HepG2 (cell line): Measurements from ENCODE around the gene STUB1.

ENCODE experiments used
- EZH2 ChIP-seq: conservative IDR thresholded peaks from 2 replicates; pipeline ENCODE4 v1.6.1; 2012; ENCODE audit warnings: mild to moderate bottlenecking, low read depth, low read length, moderate library complexity
- NR2F2 ChIP-seq: IDR thresholded peaks from 2 replicates; pipeline ENCODE4 v1.6.1; 2012; ENCODE audit warnings: low read depth, inconsistent platforms, borderline replicate concordance
- POLR2A ChIP-seq, 2 experiments: IDR thresholded peaks; 2 replicates each; pipeline ENCODE4 v1.6.1; 2011; ENCODE audit warnings: low read depth in 2 of 2, low read length in 2 of 2, mild to moderate bottlenecking in 1 of 2, moderate library complexity in 1 of 2; ENCODE audit not compliant: insufficient read depth in 1 of 2
- SIN3A ChIP-seq: IDR thresholded peaks from 2 replicates; pipeline ENCODE4 v1.6.1; 2011; ENCODE audit warnings: low read depth, mild to moderate bottlenecking, control low read depth, low read length, borderline replicate concordance
- SMAD3 ChIP-seq: sonication (generic); formaldehyde crosslinking; IDR thresholded peaks from 2 replicates; pipeline ENCODE4 v1.4.0; 2020; ENCODE audit warnings: missing genetic modification reagents
- ZNF33B ChIP-seq: sonication (generic); formaldehyde crosslinking; IDR thresholded peaks from 2 replicates; pipeline ENCODE4 v1.5.1; 2020; ENCODE audit warnings: mild to moderate bottlenecking, missing genetic modification reagents
- TF ChIP-seq, protein P1 (sequence below): sonication (generic); formaldehyde crosslinking; IDR thresholded peaks from 2 replicates; pipeline ENCODE4 v1.5.1; 2020; ENCODE audit warnings: mild to moderate bottlenecking, missing genetic modification reagents, moderate library complexity
- TF ChIP-seq, protein P2 (sequence below): sonication (generic); formaldehyde crosslinking; IDR thresholded peaks from 2 replicates; pipeline ENCODE4 v1.4.0; 2020; ENCODE audit warnings: mild to moderate bottlenecking, low read depth, missing genetic modification reagents
- TF ChIP-seq, protein P3 (sequence below): sonication (generic); formaldehyde crosslinking; IDR thresholded peaks from 2 replicates; pipeline ENCODE4 v1.8.0; 2022; ENCODE audit warnings: low read depth, missing genetic modification reagents

DNA sequence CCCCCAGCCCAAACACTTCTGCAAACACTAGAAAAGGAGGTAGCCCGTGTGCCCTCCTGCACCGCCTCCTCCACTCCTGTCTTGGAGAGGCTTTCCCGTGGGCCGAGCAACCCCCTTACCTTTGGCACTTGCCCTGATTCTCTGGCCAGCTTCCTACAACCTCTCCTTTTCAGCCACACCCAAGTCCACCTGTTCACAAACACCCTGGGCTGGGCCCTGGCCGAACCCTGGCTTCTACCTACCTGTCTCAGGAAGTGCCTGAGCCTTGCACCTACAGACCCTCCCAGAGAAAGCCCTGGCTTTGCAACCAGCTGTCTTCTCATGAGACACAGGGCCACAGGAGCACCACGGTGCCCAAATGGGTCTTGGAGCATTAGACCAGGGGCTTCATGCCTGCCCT is 38.7 kb downstream of the STUB1 start:
- TF ChIP-seq POLR2A (IDR thresholded peaks at IDR 0.05; ENCODE audit: insufficient read depth in 1 of 2, low read depth in 2 of 2, low read length in 2 of 2) (peak in 1 of 2 experiments; percentile 6; a peak in 1 of 4 replicates), NR2F2 (no peak), EZH2 (no peak), SIN3A (no peak), ZNF33B (no peak), SMAD3 (CRISPR knock-in tag) (no peak)
- TF ChIP-seq, protein P1, sequence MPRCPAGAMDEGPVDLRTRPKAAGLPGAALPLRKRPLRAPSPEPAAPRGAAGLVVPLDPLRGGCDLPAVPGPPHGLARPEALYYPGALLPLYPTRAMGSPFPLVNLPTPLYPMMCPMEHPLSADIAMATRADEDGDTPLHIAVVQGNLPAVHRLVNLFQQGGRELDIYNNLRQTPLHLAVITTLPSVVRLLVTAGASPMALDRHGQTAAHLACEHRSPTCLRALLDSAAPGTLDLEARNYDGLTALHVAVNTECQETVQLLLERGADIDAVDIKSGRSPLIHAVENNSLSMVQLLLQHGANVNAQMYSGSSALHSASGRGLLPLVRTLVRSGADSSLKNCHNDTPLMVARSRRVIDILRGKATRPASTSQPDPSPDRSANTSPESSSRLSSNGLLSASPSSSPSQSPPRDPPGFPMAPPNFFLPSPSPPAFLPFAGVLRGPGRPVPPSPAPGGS (CRISPR knock-in tag), result no peak
- TF ChIP-seq, protein P2, sequence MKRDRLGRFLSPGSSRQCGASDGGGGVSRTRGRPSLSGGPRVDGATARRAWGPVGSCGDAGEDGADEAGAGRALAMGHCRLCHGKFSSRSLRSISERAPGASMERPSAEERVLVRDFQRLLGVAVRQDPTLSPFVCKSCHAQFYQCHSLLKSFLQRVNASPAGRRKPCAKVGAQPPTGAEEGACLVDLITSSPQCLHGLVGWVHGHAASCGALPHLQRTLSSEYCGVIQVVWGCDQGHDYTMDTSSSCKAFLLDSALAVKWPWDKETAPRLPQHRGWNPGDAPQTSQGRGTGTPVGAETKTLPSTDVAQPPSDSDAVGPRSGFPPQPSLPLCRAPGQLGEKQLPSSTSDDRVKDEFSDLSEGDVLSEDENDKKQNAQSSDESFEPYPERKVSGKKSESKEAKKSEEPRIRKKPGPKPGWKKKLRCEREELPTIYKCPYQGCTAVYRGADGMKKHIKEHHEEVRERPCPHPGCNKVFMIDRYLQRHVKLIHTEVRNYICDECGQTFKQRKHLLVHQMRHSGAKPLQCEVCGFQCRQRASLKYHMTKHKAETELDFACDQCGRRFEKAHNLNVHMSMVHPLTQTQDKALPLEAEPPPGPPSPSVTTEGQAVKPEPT, result no peak
- TF ChIP-seq, protein P3, sequence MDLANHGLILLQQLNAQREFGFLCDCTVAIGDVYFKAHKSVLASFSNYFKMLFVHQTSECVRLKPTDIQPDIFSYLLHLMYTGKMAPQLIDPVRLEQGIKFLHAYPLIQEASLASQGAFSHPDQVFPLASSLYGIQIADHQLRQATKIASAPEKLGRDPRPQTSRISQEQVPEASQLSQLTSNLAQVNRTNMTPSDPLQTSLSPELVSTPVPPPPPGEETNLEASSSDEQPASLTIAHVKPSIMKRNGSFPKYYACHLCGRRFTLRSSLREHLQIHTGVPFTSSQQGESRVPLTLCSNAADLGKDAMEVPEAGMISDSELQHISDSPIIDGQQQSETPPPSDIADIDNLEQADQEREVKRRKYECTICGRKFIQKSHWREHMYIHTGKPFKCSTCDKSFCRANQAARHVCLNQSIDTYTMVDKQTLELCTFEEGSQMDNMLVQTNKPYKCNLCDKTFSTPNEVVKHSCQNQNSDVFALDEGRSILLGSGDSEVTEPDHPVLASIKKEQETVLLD (CRISPR knock-in tag), result no peak
